Mammary epithelial cell (primary cell): ENCODE measurements around the gene AMPD3.

ENCODE experiments used
- EZH2 ChIP-seq: IDR thresholded peaks from 2 replicates; pipeline ENCODE4 v1.6.1; 2012; ENCODE audit warnings: low read length, inconsistent platforms, borderline replicate concordance
- TF ChIP-seq, protein P1 (sequence below), 2 donors: IDR thresholded peaks in 1 of 2; conservative IDR thresholded peaks in 1 of 2; 2 replicates each; pipeline ENCODE4 v1.5.1; 2011 to 2012; ENCODE audit warnings: inconsistent platforms in 2 of 2, low read length in 2 of 2, mild to moderate bottlenecking in 2 of 2, control low read depth in 1 of 2, low read depth in 1 of 2; ENCODE audit not compliant: insufficient read depth in 1 of 2; ENCODE audit errors: extremely low read depth in 1 of 2

DNA sequence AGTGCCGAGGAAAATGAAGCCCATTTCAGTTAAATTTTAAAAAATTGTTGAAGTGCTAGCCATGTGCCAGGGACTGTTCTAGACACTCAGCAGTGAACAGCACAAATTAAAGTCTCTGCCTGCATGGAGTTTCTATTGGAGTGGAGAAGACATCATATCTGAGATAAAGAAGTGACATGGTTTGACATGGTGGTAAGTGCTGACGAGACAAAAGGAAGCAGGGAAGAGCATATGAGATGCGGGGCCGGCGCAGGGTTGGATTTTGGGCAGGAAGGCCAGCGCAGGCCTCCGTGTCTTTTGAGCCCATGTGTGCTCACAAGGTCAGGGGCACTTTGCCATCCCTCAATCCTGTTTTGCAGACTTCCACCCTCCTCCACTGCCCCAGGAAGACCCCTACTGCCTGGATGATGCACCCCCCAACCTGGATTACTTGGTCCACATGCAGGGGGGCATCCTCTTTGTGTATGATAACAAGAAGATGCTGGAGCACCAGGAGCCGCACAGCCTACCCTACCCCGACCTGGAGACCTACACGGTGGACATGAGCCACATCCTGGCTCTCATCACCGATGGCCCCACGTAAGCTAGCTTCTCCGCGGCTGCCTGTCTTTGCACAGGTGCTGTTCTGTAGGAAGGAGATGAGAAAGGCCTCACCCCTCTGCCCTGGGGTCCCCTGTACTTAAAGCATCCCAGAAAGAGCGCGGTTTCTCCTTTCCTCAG is 29.6 kb downstream of the AMPD3 start:
- TF ChIP-seq, protein P1, sequence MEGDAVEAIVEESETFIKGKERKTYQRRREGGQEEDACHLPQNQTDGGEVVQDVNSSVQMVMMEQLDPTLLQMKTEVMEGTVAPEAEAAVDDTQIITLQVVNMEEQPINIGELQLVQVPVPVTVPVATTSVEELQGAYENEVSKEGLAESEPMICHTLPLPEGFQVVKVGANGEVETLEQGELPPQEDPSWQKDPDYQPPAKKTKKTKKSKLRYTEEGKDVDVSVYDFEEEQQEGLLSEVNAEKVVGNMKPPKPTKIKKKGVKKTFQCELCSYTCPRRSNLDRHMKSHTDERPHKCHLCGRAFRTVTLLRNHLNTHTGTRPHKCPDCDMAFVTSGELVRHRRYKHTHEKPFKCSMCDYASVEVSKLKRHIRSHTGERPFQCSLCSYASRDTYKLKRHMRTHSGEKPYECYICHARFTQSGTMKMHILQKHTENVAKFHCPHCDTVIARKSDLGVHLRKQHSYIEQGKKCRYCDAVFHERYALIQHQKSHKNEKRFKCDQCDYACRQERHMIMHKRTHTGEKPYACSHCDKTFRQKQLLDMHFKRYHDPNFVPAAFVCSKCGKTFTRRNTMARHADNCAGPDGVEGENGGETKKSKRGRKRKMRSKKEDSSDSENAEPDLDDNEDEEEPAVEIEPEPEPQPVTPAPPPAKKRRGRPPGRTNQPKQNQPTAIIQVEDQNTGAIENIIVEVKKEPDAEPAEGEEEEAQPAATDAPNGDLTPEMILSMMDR (conservative IDR thresholded peaks at IDR 0.05 in 1 of 2, IDR thresholded peaks at IDR 0.05 in 1 of 2; ENCODE audit: extremely low read depth in 1 of 2, insufficient read depth in 1 of 2, low read depth in 1 of 2, low read length in 2 of 2): no peak
- TF ChIP-seq EZH2: no peak
